IMR-90 (cell line): Measurements from ENCODE around the gene DNAH6. TPM values are rescaled to one million over a fixed set of nuclear protein-coding genes. Genes with fewer than 3 reads are reported as not detected.
A peak's percentile ranks its signal among the peaks of the same experiment; 100 is the strongest.

Experiments
- ATAC-seq: fragments of 200-7000 bp; cut with Tn5 transposase; 2 replicates; pipeline ENCODE4 v1.9.1; 2020; ENCODE audit warnings: low read depth, mild to moderate bottlenecking, moderate library complexity
- BruUV-seq: library from RNA; stranded (reverse); fragments of 400-500 nt; replicated peaks from 2 replicates; lab custom pipeline; 2021; lab: Mats Ljungman, UMichigan
- CTCF ChIA-PET: fragments of 300-600 bp; formaldehyde crosslinking; extraction: SDS; loops from one replicate; lab custom pipeline; 2021; ENCODE audit warnings: antibody characterized with exemption; lab: Yijun Ruan, JAX
- POLR2A ChIA-PET: fragments of 300-600 bp; sonication (Branson Sonifier 250); formaldehyde crosslinking; loops from one replicate; lab custom pipeline; 2022; ENCODE audit warnings: antibody characterized with exemption; ENCODE audit not compliant: unreplicated experiment; lab: Charles Lee
- DNase-seq: peaks from one replicate; pipeline ENCODE4 v3.0.0; 2013
- H2AFZ ChIP-seq: replicated peaks from 2 replicates; pipeline ENCODE3; 2013; ENCODE audit warnings: low read length, mild to moderate bottlenecking; ENCODE audit not compliant: poor library complexity
- H2AK5ac ChIP-seq: 2 replicates; pipeline ENCODE4 v1.6.1; 2013; ENCODE audit warnings: low read depth, low read length, inconsistent platforms
- H2AK9ac ChIP-seq: replicated peaks from 2 replicates; pipeline ENCODE3; 2013; ENCODE audit warnings: mild to moderate bottlenecking, low read depth, low read length, moderate library complexity; ENCODE audit not compliant: poor library complexity
- H2BK120ac ChIP-seq: 2 replicates; pipeline ENCODE4 v1.6.1; 2013; ENCODE audit warnings: low read depth, low read length, inconsistent platforms
- H2BK15ac ChIP-seq: 3 replicates; pipeline ENCODE4 v1.6.1; 2013; ENCODE audit warnings: low read depth, low read length, inconsistent platforms
- H2BK20ac ChIP-seq: 2 replicates; pipeline ENCODE4 v1.6.1; 2013; ENCODE audit warnings: low read depth, mild to moderate bottlenecking, inconsistent platforms, low read length, moderate library complexity
- H2BK5ac ChIP-seq: 2 replicates; pipeline ENCODE4 v1.6.1; 2013; ENCODE audit warnings: mild to moderate bottlenecking, low read depth, low read length, inconsistent platforms; ENCODE audit not compliant: poor library complexity, severe bottlenecking
- H3K14ac ChIP-seq: replicated peaks from 2 replicates; pipeline ENCODE4 v1.6.1; 2013; ENCODE audit warnings: low read depth, low read length, inconsistent platforms
- H3K18ac ChIP-seq: 2 replicates; pipeline ENCODE4 v1.6.1; 2013; ENCODE audit warnings: low read depth, low read length, control low read depth
- H3K23ac ChIP-seq: 2 replicates; pipeline ENCODE4 v1.6.1; 2013; ENCODE audit warnings: low read depth, low read length, inconsistent platforms
- H3K27ac ChIP-seq: 2 replicates; pipeline ENCODE4 v1.5.1; 2013; ENCODE audit warnings: mild to moderate bottlenecking, control low read depth, low read length; ENCODE audit not compliant: insufficient read depth
- H3K27me3 ChIP-seq: 2 replicates; pipeline ENCODE4 v1.6.1; 2013; ENCODE audit warnings: low read length; ENCODE audit not compliant: control insufficient read depth, insufficient read depth
- H3K36me3 ChIP-seq: 2 replicates; pipeline ENCODE4 v1.6.1; 2013; ENCODE audit warnings: low read length, mixed read lengths; ENCODE audit not compliant: control insufficient read depth, insufficient read depth
- H3K4ac ChIP-seq: 2 replicates; pipeline ENCODE4 v1.6.1; 2013; ENCODE audit warnings: low read depth, low read length, inconsistent platforms
- H3K4me1 ChIP-seq: 2 replicates; pipeline ENCODE4 v1.6.1; 2013; ENCODE audit warnings: low read length, mixed read lengths; ENCODE audit not compliant: control insufficient read depth, insufficient read depth
- H3K4me2 ChIP-seq: 2 replicates; pipeline ENCODE4 v1.6.1; 2013; ENCODE audit warnings: low read depth, mild to moderate bottlenecking, control low read depth, low read length, moderate library complexity
- H3K4me3 ChIP-seq: 2 replicates; pipeline ENCODE4 v1.5.1; 2013; ENCODE audit warnings: low read depth, mild to moderate bottlenecking, control low read depth, low read length, moderate library complexity; ENCODE audit not compliant: insufficient read depth
- H3K56ac ChIP-seq: 2 replicates; pipeline ENCODE4 v1.6.1; 2013; ENCODE audit warnings: low read length, inconsistent platforms; ENCODE audit not compliant: insufficient read depth; ENCODE audit errors: extremely low read depth
- H3K79me1 ChIP-seq, 2 experiments: 2 replicates each; pipeline ENCODE4 v1.6.1; 2013; ENCODE audit warnings: low read length in 2 of 2, inconsistent platforms in 1 of 2, low read depth in 1 of 2
- H3K9ac ChIP-seq: 2 replicates; pipeline ENCODE4 v1.6.1; 2013; ENCODE audit warnings: low read depth, low read length, control low read depth
- H3K9me1 ChIP-seq: 2 replicates; pipeline ENCODE4 v1.6.1; 2013; ENCODE audit warnings: low read length, inconsistent platforms; ENCODE audit not compliant: insufficient read depth
- H3K9me3 ChIP-seq: 2 replicates; pipeline ENCODE4 v1.6.1; 2013; ENCODE audit warnings: low read length; ENCODE audit not compliant: control insufficient read depth, insufficient read depth
- H4K20me1 ChIP-seq: 2 replicates; pipeline ENCODE4 v1.6.1; 2013; ENCODE audit warnings: low read length, inconsistent platforms; ENCODE audit not compliant: insufficient read depth
- H4K5ac ChIP-seq: 2 replicates; pipeline ENCODE4 v1.6.1; 2013; ENCODE audit warnings: mild to moderate bottlenecking, low read depth, low read length, control low read depth
- H4K8ac ChIP-seq, 2 experiments: 2 replicates each; pipeline ENCODE4 v1.6.1; 2013; ENCODE audit warnings: low read depth in 2 of 2, low read length in 2 of 2, control low read depth in 1 of 2, inconsistent platforms in 1 of 2
- H4K91ac ChIP-seq: 2 replicates; pipeline ENCODE4 v1.6.1; 2013; ENCODE audit warnings: low read depth, low read length, inconsistent platforms; ENCODE audit not compliant: insufficient read depth
- CTCF ChIP-seq: conservative IDR thresholded peaks from 2 replicates; pipeline ENCODE4 v1.5.1; 2012; ENCODE audit warnings: mild to moderate bottlenecking, low read depth, low read length, improper control_type of control experiment
- MXI1 ChIP-seq: IDR thresholded peaks from 2 replicates; pipeline ENCODE4 v1.6.1; 2012; ENCODE audit warnings: low read depth, mild to moderate bottlenecking, low read length, moderate library complexity, borderline replicate concordance
- RAD21 ChIP-seq: IDR thresholded peaks from 2 replicates; pipeline ENCODE4 v1.6.1; 2012; ENCODE audit warnings: low read length, improper control_type of control experiment
- RFX5 ChIP-seq: IDR thresholded peaks from 2 replicates; pipeline ENCODE4 v1.8.0; 2012; ENCODE audit warnings: low read depth, mild to moderate bottlenecking, low read length, moderate library complexity
- SMC3 ChIP-seq: fragments of 150-350 bp; IDR thresholded peaks from 2 replicates; pipeline ENCODE4 v1.6.1; 2016; ENCODE audit warnings: low read depth, mild to moderate bottlenecking, antibody characterized with exemption, low read length, moderate library complexity
- WGBS, 2 experiments: methylation state at CpG; one replicate each; pipeline versions ENCODE4 v1.1.5 to v1.1.7; 2013; ENCODE audit warnings: missing lambda C conversion rate in 2 of 2; ENCODE audit not compliant: insufficient read length in 1 of 2; ENCODE audit errors: extremely low coverage in 2 of 2; 5-methylcytosine and 5-hydroxymethylcytosine counted together
- dilution Hi-C: fragments of 300-500 bp; cut with HindIII; formaldehyde crosslinking; loops from one replicate; pipeline ENCODE4 v1.14.3; 2018; ENCODE audit warnings: low sequenced_read_pairs; ENCODE audit not compliant: unreplicated experiment
- in situ Hi-C: fragments of 300-500 bp; cut with MboI; formaldehyde crosslinking; loops from 3 replicates; pipeline ENCODE4 v1.14.3; 2019; ENCODE audit warnings: low sequenced_read_pairs, inconsistent platforms, mixed read lengths
- intact Hi-C: fragments of 100-400 bp; cut with micrococcal nuclease; formaldehyde crosslinking; loops from 2 replicates; pipeline ENCODE4 v1.10.0; 2022
- polyA plus RNA-seq, 3 experiments: library from polyadenylated mRNA; depleted of rRNA; stranded (reverse); fragments of >200 nt; gene quantifications; 2 replicates each; pipeline ENCODE4 v1.2.3, GENCODE V29; 2012; ENCODE audit warnings: low replicate concordance in 1 of 3
- total RNA-seq: library from RNA; depleted of rRNA; stranded (reverse); fragments of >200 nt; gene quantifications from 2 replicates; pipeline ENCODE4 v1.2.3, GENCODE V29; 2012

Gene DNAH6
- total and polyA plus RNA-seq, 2 of the 4 experiments (the other 2 are of a cell fraction): under 0.01 to 0.07 TPM

GRCh38 chr2:84865181-84865783 is 349.0 kb downstream of the DNAH6 start:
- Histone ChIP-seq H2BK120ac (no peak overlapping the region), H3K9ac (no peak overlapping the region), H3K18ac (no peak overlapping the region), H2AK5ac (0 out of 2 replicates have a peak overlapping the region, but pooled peaks have one; percentile 5), H3K79me1 (peaks cover 27 to 29% of the 10 kb centered on the region in 2 experiments), H3K27me3 (no peaks in the 10 kb centered on the region), H4K91ac (no peak overlapping the region), H2AK9ac (no peak overlapping the region), H3K4me1 (peaks cover 2% of the 10 kb centered on the region; the same call in 1 of the 2 replicates), H3K9me1 (peaks cover 2% of the 10 kb centered on the region; the same call in 1 of the 2 replicates), H2AFZ (no peak overlapping the region), H3K14ac (no peak overlapping the region), H3K36me3 (peaks cover 4% of the 10 kb centered on the region), H4K8ac (no peak overlapping the region), H3K4ac (peak overlapping the region; percentile 34; the same call in 1 of the 2 replicates), H3K23ac (no peak overlapping the region), H4K5ac (no peak overlapping the region), H2BK20ac (no peak overlapping the region), H4K20me1 (no peaks in the 10 kb centered on the region; the same call in 1 of the 2 replicates), H3K4me2 (no peak overlapping the region), H2BK5ac (no peak overlapping the region), H3K4me3 (no peak overlapping the region), H2BK15ac (no peak overlapping the region), H3K27ac (no peak overlapping the region), H3K9me3 (no peaks in the 10 kb centered on the region), H3K56ac (no peak overlapping the region)
- in situ Hi-C loops: loop anchor here (25.0 kb wide), 1 partner anchor 828 kb away; no protein-coding TSS in a partner anchor
- intact Hi-C loops: loop anchor here (5.0 kb wide), 1 partner anchor 368 kb away; no protein-coding TSS in a partner anchor
- dilution Hi-C loops: no loop called here
- ChIA-PET CTCF (interaction anchor here (0.7 to 1.3 kb wide), 4 partner anchors 14 to 27 kb away, joined by 3 to 5 read pairs (median 4); no protein-coding TSS in a partner anchor), POLR2A (no interaction called here)
- TF ChIP-seq RAD21: peak; percentile 57
- no peak for TF ChIP-seq MXI1
- TF ChIP-seq SMC3: peak; percentile 37; the same call in 1 of the 2 replicates
- TF ChIP-seq CTCF: peak; percentile 43; the same call in 1 of the 2 replicates
- no peak for TF ChIP-seq RFX5
- WGBS, 2 experiments: no CpG with 5 or more reads among the region's 6 CpGs
- peak; percentile 43 for DNase-seq
- no TSS peak for BruUV-seq
- peak; percentile 63 for ATAC-seq
